Testis (tissue), 3 donors: ENCODE results near the gene PSMB2. TPM values are rescaled to one million over a fixed set of nuclear protein-coding genes. Genes with fewer than 3 reads are reported as not detected.

ENCODE experiments used
- DNase-seq: peaks from one replicate; pipeline ENCODE4 v3.0.0-alpha.2; 2019
- H3K27ac ChIP-seq, 2 donors: fragments of 200-600 bp; sonication (generic); one replicate each; pipeline ENCODE4 v1.5.1; 2019
- H3K27me3 ChIP-seq: fragments of 200-600 bp; sonication (generic); one replicate; pipeline ENCODE4 v1.5.1; 2019
- H3K36me3 ChIP-seq: fragments of 200-600 bp; sonication (generic); one replicate; pipeline ENCODE4 v1.5.1; 2017; ENCODE audit warnings: low read depth; ENCODE audit errors: missing control alignments
- H3K4me1 ChIP-seq: fragments of 200-600 bp; sonication (generic); one replicate; pipeline ENCODE4 v1.5.1; 2019
- H3K4me3 ChIP-seq, 2 donors: fragments of 200-600 bp; sonication (generic); one replicate each; pipeline ENCODE4 v1.5.1; 2017 to 2019
- H3K9me3 ChIP-seq: fragments of 200-600 bp; sonication (generic); one replicate; pipeline ENCODE4 v1.5.1; 2017
- CTCF ChIP-seq, 3 experiments: fragments of 450-650 bp in 2 of 3; fragments of 200-600 bp in 1 of 3; sonication (generic) in 1 of 3; IDR thresholded peaks; one replicate each; pipeline ENCODE4 v1.5.1; 2016 to 2019; ENCODE audit warnings: antibody characterized with exemption in 3 of 3, mild to moderate bottlenecking in 2 of 3, moderate library complexity in 1 of 3
- POLR2A ChIP-seq: fragments of 450-650 bp; IDR thresholded peaks from one replicate; pipeline ENCODE4 v1.6.1; 2017; ENCODE audit warnings: antibody characterized with exemption, mild to moderate bottlenecking, moderate library complexity
- WGBS, 2 donors: methylation state at CpG; one replicate each; pipeline ENCODE4 v1.1.5; 2018; 5-methylcytosine and 5-hydroxymethylcytosine counted together
- intact Hi-C: fragments of 100-400 bp; cut with DNase I; formaldehyde crosslinking; loops from one replicate; pipeline ENCODE4 v1.15.1; 2023; ENCODE audit warnings: low total_unique reads
- polyA plus RNA-seq: library from polyadenylated mRNA; stranded (reverse); fragments of 350-450 nt; fragmentation: Illumina TruSeq; extraction: RNeasy Lipid Tissue Mini Kit (QIAGEN cat#74804); gene quantifications from one replicate; pipeline ENCODE4 v1.2.3, GENCODE V29; 2014; ENCODE audit warnings: low read depth, low replicate concordance; ENCODE audit not compliant: insufficient read depth
- total RNA-seq, 2 donors: library from RNA; depleted of rRNA; stranded (reverse); fragments of >200 nt; gene quantifications; one replicate each; pipeline ENCODE4 v1.2.3, GENCODE V29; 2016

Gene PSMB2
- total and polyA plus RNA-seq, 3 donors from 2014 or later = 46.8 to 59.9 (median 50.1) TPM

GRCh38 chr1:35659589-35659988 is 18.3 kb upstream of the PSMB2 start:
- H3K27me3 ChIP-seq = no peaks in the 10 kb centered on the region
- intact Hi-C loops = no loop called here
- 46 to 49% methylated on average over 6 of the region's 6 CpGs for WGBS, 2 donors

GRCh38 chr1:35657851-35658250 is 16.5 kb upstream of the PSMB2 start:
- intact Hi-C loops = no loop called here
- 50 to 61% methylated on average over 2 of the region's 2 CpGs for WGBS, 2 donors
- DNase-seq = no peak
- Histone ChIP-seq H3K4me1 (no peaks in the 10 kb centered on the region), H3K9me3 (no peaks in the 10 kb centered on the region), H3K36me3 (no peaks in the 10 kb centered on the region), H3K27me3 (no peaks in the 10 kb centered on the region), H3K27ac (no peak overlapping the region), H3K4me3 (no peak overlapping the region)
- TF ChIP-seq POLR2A = no peak
- TF ChIP-seq CTCF (IDR thresholded peaks at IDR 0.05) = no peak

More at GRCh38 chr1:35659589-35659988, 18.3 kb upstream of the PSMB2 start:
- no peak for TF ChIP-seq POLR2A
- no peaks in the 10 kb centered on the region for H3K9me3 ChIP-seq
- DNase-seq = no peak
- no peak overlapping the region for H3K27ac ChIP-seq
- H3K36me3 ChIP-seq = no peaks in the 10 kb centered on the region
- no peaks in the 10 kb centered on the region for H3K4me1 ChIP-seq
- no peak overlapping the region for H3K4me3 ChIP-seq

GRCh38 chr1:35656863-35657232 is 15.5 kb upstream of the PSMB2 start:
- Histone ChIP-seq H3K27ac (no peak overlapping the region), H3K27me3 (no peaks in the 10 kb centered on the region), H3K9me3 (no peaks in the 10 kb centered on the region), H3K4me3 (no peak overlapping the region), H3K36me3 (no peaks in the 10 kb centered on the region), H3K4me1 (no peaks in the 10 kb centered on the region)
- intact Hi-C loops = no loop called here
- TF ChIP-seq CTCF (IDR thresholded peaks at IDR 0.05) (no peak), POLR2A (no peak)
- no peak for DNase-seq
- WGBS, 2 donors = 90 to 91% methylated on average over 4 of the region's 4 CpGs

- no peak for DNase-seq
- Histone ChIP-seq H3K27me3 (no peaks in the 10 kb centered on the region), H3K4me1 (no peaks in the 10 kb centered on the region), H3K36me3 (no peaks in the 10 kb centered on the region), H3K4me3 (no peak overlapping the region), H3K9me3 (no peaks in the 10 kb centered on the region), H3K27ac (no peak overlapping the region)
- intact Hi-C loops = no loop called here
- TF ChIP-seq POLR2A = no peak
- 80 to 83% methylated on average over 5 of the region's 5 CpGs for WGBS, 2 donors
Measured at GRCh38 chr1:35656148-35656862, 15.0 kb upstream of the PSMB2 start.

- H3K27me3 ChIP-seq = no peaks in the 10 kb centered on the region
- no peaks in the 10 kb centered on the region for H3K9me3 ChIP-seq
- H3K27ac ChIP-seq = no peak overlapping the region
- intact Hi-C loops = no loop called here
- no peaks in the 10 kb centered on the region for H3K4me1 ChIP-seq
- no peaks in the 10 kb centered on the region for H3K36me3 ChIP-seq
- no peak for TF ChIP-seq POLR2A
- DNase-seq = no peak
- 50 to 85% methylated on average over 1 of the region's 1 CpG for WGBS, 2 donors
- no peak overlapping the region for H3K4me3 ChIP-seq
Measured at GRCh38 chr1:35655196-35655595, 13.9 kb upstream of the PSMB2 start.

- TF ChIP-seq POLR2A = no peak
- Histone ChIP-seq H3K4me1 (no peaks in the 10 kb centered on the region), H3K36me3 (no peaks in the 10 kb centered on the region), H3K9me3 (no peaks in the 10 kb centered on the region), H3K4me3 (no peak overlapping the region), H3K27ac (no peak overlapping the region), H3K27me3 (no peaks in the 10 kb centered on the region)
- intact Hi-C loops = no loop called here
- no peak for DNase-seq
- 80 to 82% methylated on average over 3 of the region's 3 CpGs for WGBS, 2 donors
Measured at GRCh38 chr1:35650416-35650815, 9.1 kb upstream of the PSMB2 start.

- 37 to 42% methylated on average over 3 of the region's 3 CpGs for WGBS, 2 donors
- no peak overlapping the region for H3K27ac ChIP-seq
- intact Hi-C loops = no loop called here
- no peaks in the 10 kb centered on the region for H3K4me1 ChIP-seq
- H3K36me3 ChIP-seq = no peaks in the 10 kb centered on the region
- no peak overlapping the region for H3K4me3 ChIP-seq
- TF ChIP-seq CTCF (IDR thresholded peaks at IDR 0.05) (no peak), POLR2A (no peak)
- no peaks in the 10 kb centered on the region for H3K9me3 ChIP-seq
- DNase-seq = no peak
- no peaks in the 10 kb centered on the region for H3K27me3 ChIP-seq
Measured at GRCh38 chr1:35646043-35646442, 4.7 kb upstream of the PSMB2 start.
